GM12878 (cell line): ENCODE data around the gene PDE6B. TPM values are rescaled to one million over a fixed set of nuclear protein-coding genes. Genes with fewer than 3 reads are reported as not detected.

ENCODE experiments used
- ATAC-seq: fragments of 200-7000 bp; cut with Tn5 transposase; 3 replicates; pipeline ENCODE4 v1.9.1; 2020; ENCODE audit warnings: mild to moderate bottlenecking, moderate library complexity
- BruUV-seq: library from RNA; stranded (reverse); fragments of 400-500 nt; replicated peaks from 2 replicates; lab custom pipeline; 2021; lab: Mats Ljungman, UMichigan
- CTCF ChIA-PET: fragments of 300-600 bp; sonication (Branson Sonifier 250); formaldehyde crosslinking; extraction: SDS; loops from one replicate; lab custom pipeline; 2021; ENCODE audit warnings: inconsistent platforms; lab: Yijun Ruan, JAX
- POLR2A ChIA-PET: fragments of 350-600 bp; formaldehyde crosslinking; extraction: SDS; loops from one replicate; lab custom pipeline; 2021; ENCODE audit warnings: inconsistent platforms; lab: Charles Lee
- RAD21 ChIA-PET: fragments of 300-600 bp; sonication (Branson Sonifier 250); formaldehyde crosslinking; loops from one replicate; lab custom pipeline; 2023; ENCODE audit warnings: antibody characterized with exemption; ENCODE audit not compliant: unreplicated experiment; lab: Charles Lee
- SMC1A ChIA-PET: fragments of 300-600 bp; sonication (Branson Sonifier 250); formaldehyde crosslinking; loops from one replicate; lab custom pipeline; 2023; ENCODE audit not compliant: unreplicated experiment, uncharacterized antibody; lab: Charles Lee
- DNase-seq: peaks from one replicate; pipeline ENCODE4 v3.0.0-alpha.2; 2011; ENCODE audit warnings: low read depth, low spot score
- FAIRE-seq: peaks from 3 replicates; lab custom pipeline; 2011; peaks lifted over from hg19 to GRCh38; lab: Jason Lieb, UNC
- H2AFZ ChIP-seq: 2 replicates; pipeline ENCODE4 v1.6.0; 2011; ENCODE audit warnings: low read depth, low read length, control low read depth; ENCODE audit not compliant: control insufficient read depth
- H3K27ac ChIP-seq: 2 replicates; pipeline ENCODE4 v1.5.1; 2011; ENCODE audit warnings: control low read depth; ENCODE audit not compliant: control insufficient read depth, insufficient read depth
- H3K27me3 ChIP-seq, 2 experiments: replicated peaks in 1 of 2; 2 replicates each; pipeline versions ENCODE4 v1.6.0 to v1.6.1; 2011; ENCODE audit warnings: low read length in 1 of 2; ENCODE audit not compliant: control insufficient read depth in 2 of 2, insufficient read depth in 2 of 2
- H3K36me3 ChIP-seq, 2 experiments: 2 replicates each; pipeline ENCODE4 v1.5.1; 2011; ENCODE audit warnings: low read length in 1 of 2; ENCODE audit not compliant: control insufficient read depth in 2 of 2, insufficient read depth in 2 of 2
- H3K4me1 ChIP-seq: 2 replicates; pipeline ENCODE4 v1.6.1; 2011; ENCODE audit warnings: mild to moderate bottlenecking, low read length, moderate library complexity, mixed read lengths; ENCODE audit not compliant: control insufficient read depth, insufficient read depth
- H3K4me2 ChIP-seq: 2 replicates; pipeline ENCODE4 v1.6.0; 2011; ENCODE audit warnings: control low read depth; ENCODE audit not compliant: control insufficient read depth, insufficient read depth
- H3K4me3 ChIP-seq: fragments of 200-600 bp; sonication (generic); 2 replicates; pipeline ENCODE4 v1.5.1; 2016
- H3K79me2 ChIP-seq: 2 replicates; pipeline ENCODE4 v1.6.0; 2011; ENCODE audit warnings: low read length; ENCODE audit not compliant: control insufficient read depth, insufficient read depth
- H3K9ac ChIP-seq: 2 replicates; pipeline ENCODE4 v1.8.0; 2011; ENCODE audit warnings: low read length, control low read depth, mixed read lengths; ENCODE audit not compliant: control insufficient read depth, insufficient read depth
- H3K9me3 ChIP-seq: replicated peaks from 3 replicates; pipeline ENCODE4 v1.5.1; 2011; ENCODE audit warnings: mild to moderate bottlenecking, low read length; ENCODE audit not compliant: control insufficient read depth, insufficient read depth
- H4K20me1 ChIP-seq: 2 replicates; pipeline ENCODE4 v1.6.0; 2011; ENCODE audit not compliant: control insufficient read depth, insufficient read depth
- CTCF ChIP-seq, 3 experiments: IDR thresholded peaks in 2 of 3; conservative IDR thresholded peaks in 1 of 3; 2 replicates each; pipeline ENCODE4 v1.5.1; 2011; ENCODE audit warnings: low read depth in 3 of 3, low read length in 3 of 3, mild to moderate bottlenecking in 3 of 3, control low read depth in 2 of 3, moderate library complexity in 2 of 3, inconsistent platforms in 1 of 3, mixed read lengths in 1 of 3; ENCODE audit not compliant: control insufficient read depth in 2 of 3, insufficient read depth in 1 of 3; ENCODE audit errors: extremely low read depth in 1 of 3
- EED ChIP-seq: sonication (generic); IDR thresholded peaks from 2 replicates; pipeline ENCODE4 v1.6.1; 2016; ENCODE audit warnings: antibody characterized with exemption, low read depth
- FOXK2 ChIP-seq: fragments of 450-650 bp; IDR thresholded peaks from 2 replicates; pipeline ENCODE4 v1.6.1; 2017; ENCODE audit warnings: mild to moderate bottlenecking, moderate library complexity
- FOXM1 ChIP-seq: IDR thresholded peaks from 2 replicates; pipeline ENCODE4 v1.6.1; 2012; ENCODE audit warnings: low read depth, mild to moderate bottlenecking, inconsistent platforms, low read length, moderate library complexity
- PML ChIP-seq: IDR thresholded peaks from 2 replicates; pipeline ENCODE4 v1.6.1; 2012; ENCODE audit warnings: low read length, inconsistent platforms
- REST ChIP-seq: IDR thresholded peaks from 2 replicates; pipeline ENCODE4 v1.6.1; 2012; ENCODE audit warnings: mild to moderate bottlenecking, low read depth, low read length
- WGBS: methylation state at CpG from one replicate; pipeline ENCODE4 v1.1.6; 2016; ENCODE audit warnings: low lambda C conversion rate; ENCODE audit not compliant: insufficient replicate concordance, insufficient coverage; ENCODE audit errors: missing lambda C conversion rate; 5-methylcytosine and 5-hydroxymethylcytosine counted together
- in situ Hi-C: fragments of 300-500 bp; cut with MboI; formaldehyde crosslinking; loops from 9 replicates; pipeline ENCODE4 v1.14.3; 2018; ENCODE audit warnings: mixed read lengths
- intact Hi-C: fragments of 100-400 bp; cut with micrococcal nuclease; formaldehyde crosslinking; loops from one replicate; pipeline ENCODE4 v1.14.2; 2022; ENCODE audit not compliant: unreplicated experiment
- polyA plus RNA-seq, 11 experiments: library from polyadenylated mRNA; depleted of rRNA in 4 of 11; unstranded in 6 of 11; stranded (reverse) in 5 of 11; fragments of >200 nt; fragmentation: Nextera tagmentation in 4 of 11; fragmentation: Illumina TruSeq in 1 of 11; extraction: Ambion mirVana in 4 of 11; extraction: Trizol in 1 of 11; gene quantifications; 1 replicate in 1 of 11; 2 replicates in 10 of 11; pipeline versions ENCODE4 v1.2.1 to v1.2.3, GENCODE V29; 2011 to 2016; ENCODE audit warnings: inconsistent platforms in 2 of 11, missing spikeins in 2 of 11, low read depth in 1 of 11
- total RNA-seq, 4 experiments: library from RNA; depleted of rRNA in 3 of 4; stranded (reverse); fragments of >200 nt in 3 of 4; fragmentation: Illumina TruSeq in 1 of 4; extraction: Trizol in 1 of 4; gene quantifications; 2 replicates each; pipeline versions ENCODE4 v1.2.1 to v1.2.3, GENCODE V29; 2013 to 2021
- TF ChIP-seq, protein P1 (sequence below): IDR thresholded peaks from 2 replicates; pipeline ENCODE4 v1.6.1; 2012; ENCODE audit warnings: low read length, inconsistent platforms
- TF ChIP-seq, protein P2 (sequence below): fragments of 450-650 bp; IDR thresholded peaks from 2 replicates; pipeline ENCODE4 v1.6.1; 2018; ENCODE audit warnings: borderline replicate concordance, mild to moderate bottlenecking; ENCODE audit not compliant: partially characterized antibody
- TF ChIP-seq, protein P3 (sequence below): fragments of 450-650 bp; IDR thresholded peaks from 2 replicates; pipeline ENCODE4 v1.6.1; 2017; ENCODE audit warnings: mild to moderate bottlenecking, low read depth, inconsistent platforms; ENCODE audit not compliant: poor library complexity, severe bottlenecking

Gene PDE6B
- total and polyA plus RNA-seq, 10 of the 15 experiments (the other 5 are each of a cell fraction or from before 2014, with no cell fraction given), result 2.6 to 6.4 (median 3.8) TPM

DNA sequence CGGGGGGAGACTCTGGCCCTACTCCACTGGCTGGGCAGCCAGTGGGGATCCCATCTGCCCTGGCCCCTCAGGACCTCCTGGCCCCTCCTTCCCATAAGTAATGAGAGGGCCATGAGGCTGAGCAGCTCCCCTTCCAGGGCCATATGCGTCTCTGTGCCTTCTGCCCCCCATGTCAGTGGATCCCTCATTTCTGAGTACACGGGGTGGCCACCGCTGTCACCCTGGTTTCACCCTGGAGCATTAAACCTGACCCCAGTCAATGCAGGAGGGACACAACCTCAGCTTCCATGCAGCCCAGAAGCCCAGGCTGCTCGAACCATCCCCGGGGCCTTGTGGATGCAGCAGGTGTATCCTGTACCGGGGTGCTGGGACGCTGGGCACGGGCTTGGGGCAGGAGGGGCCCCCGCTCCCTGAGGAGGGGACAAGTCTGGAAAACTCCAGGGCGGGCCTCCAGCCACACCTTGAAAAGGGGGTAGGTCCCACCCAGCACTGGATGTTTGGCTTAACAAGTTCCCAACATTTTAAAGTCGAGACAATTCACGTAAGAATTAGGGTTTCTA lies 24.5 kb downstream of the PDE6B start (continued):
- TF ChIP-seq, protein P1, sequence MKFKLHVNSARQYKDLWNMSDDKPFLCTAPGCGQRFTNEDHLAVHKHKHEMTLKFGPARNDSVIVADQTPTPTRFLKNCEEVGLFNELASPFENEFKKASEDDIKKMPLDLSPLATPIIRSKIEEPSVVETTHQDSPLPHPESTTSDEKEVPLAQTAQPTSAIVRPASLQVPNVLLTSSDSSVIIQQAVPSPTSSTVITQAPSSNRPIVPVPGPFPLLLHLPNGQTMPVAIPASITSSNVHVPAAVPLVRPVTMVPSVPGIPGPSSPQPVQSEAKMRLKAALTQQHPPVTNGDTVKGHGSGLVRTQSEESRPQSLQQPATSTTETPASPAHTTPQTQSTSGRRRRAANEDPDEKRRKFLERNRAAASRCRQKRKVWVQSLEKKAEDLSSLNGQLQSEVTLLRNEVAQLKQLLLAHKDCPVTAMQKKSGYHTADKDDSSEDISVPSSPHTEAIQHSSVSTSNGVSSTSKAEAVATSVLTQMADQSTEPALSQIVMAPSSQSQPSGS, result no peak
- TF ChIP-seq, all 136 proteins: peak for 0

GRCh38 chr4:650461-650860 lies 25.1 kb downstream of the PDE6B start:
- no peak overlapping the region for H3K27ac ChIP-seq
- H3K4me1 ChIP-seq, result no peaks in the 10 kb centered on the region
- CTCF ChIA-PET, result no interaction called here
- no peak overlapping the region for H2AFZ ChIP-seq
- H3K4me2 ChIP-seq, result no peak overlapping the region
- ATAC-seq, result no peak
- DNase-seq, result no peak
- POLR2A ChIA-PET, result no interaction called here
- H3K27me3 ChIP-seq, result no peaks in the 10 kb centered on the region
- no peaks in the 10 kb centered on the region for H4K20me1 ChIP-seq
- WGBS, result 60% methylated on average over 18 of the region's 18 CpGs
- no peak for FAIRE-seq
- SMC1A ChIA-PET, result no interaction called here
- RAD21 ChIA-PET, result no interaction called here
- intact Hi-C loops, result no loop called here
- no peaks in the 10 kb centered on the region for H3K79me2 ChIP-seq
- H3K4me3 ChIP-seq, result no peak overlapping the region
- in situ Hi-C loops, result no loop called here
- BruUV-seq, result no TSS peak
- H3K9me3 ChIP-seq, result no peaks in the 10 kb centered on the region; the same call in 2 of the 3 replicates
- H3K36me3 ChIP-seq, result no peaks in the 10 kb centered on the region
- H3K9ac ChIP-seq, result no peak overlapping the region
- TF ChIP-seq FOXM1 (no peak), PML (no peak), FOXK2 (no peak), REST (no peak), CTCF (IDR thresholded peaks at IDR 0.05 in 2 of 3, conservative IDR thresholded peaks at IDR 0.05 in 1 of 3; ENCODE audit: control insufficient read depth in 2 of 3, extremely low read depth in 1 of 3, insufficient read depth in 1 of 3, low read depth in 3 of 3, low read length in 3 of 3) (no peak), EED (no peak)
- TF ChIP-seq, protein P2, sequence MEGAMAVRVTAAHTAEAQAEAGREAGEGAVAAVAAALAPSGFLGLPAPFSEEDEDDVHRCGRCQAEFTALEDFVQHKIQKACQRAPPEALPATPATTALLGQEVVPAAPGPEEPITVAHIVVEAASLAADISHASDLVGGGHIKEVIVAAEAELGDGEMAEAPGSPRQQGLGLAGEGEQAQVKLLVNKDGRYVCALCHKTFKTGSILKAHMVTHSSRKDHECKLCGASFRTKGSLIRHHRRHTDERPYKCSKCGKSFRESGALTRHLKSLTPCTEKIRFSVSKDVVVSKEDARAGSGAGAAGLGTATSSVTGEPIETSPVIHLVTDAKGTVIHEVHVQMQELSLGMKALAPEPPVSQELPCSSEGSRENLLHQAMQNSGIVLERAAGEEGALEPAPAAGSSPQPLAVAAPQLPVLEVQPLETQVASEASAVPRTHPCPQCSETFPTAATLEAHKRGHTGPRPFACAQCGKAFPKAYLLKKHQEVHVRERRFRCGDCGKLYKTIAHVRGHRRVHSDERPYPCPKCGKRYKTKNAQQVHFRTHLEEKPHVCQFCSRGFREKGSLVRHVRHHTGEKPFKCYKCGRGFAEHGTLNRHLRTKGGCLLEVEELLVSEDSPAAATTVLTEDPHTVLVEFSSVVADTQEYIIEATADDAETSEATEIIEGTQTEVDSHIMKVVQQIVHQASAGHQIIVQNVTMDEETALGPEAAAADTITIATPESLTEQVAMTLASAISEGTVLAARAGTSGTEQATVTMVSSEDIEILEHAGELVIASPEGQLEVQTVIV, result no peak
- TF ChIP-seq, protein P3, sequence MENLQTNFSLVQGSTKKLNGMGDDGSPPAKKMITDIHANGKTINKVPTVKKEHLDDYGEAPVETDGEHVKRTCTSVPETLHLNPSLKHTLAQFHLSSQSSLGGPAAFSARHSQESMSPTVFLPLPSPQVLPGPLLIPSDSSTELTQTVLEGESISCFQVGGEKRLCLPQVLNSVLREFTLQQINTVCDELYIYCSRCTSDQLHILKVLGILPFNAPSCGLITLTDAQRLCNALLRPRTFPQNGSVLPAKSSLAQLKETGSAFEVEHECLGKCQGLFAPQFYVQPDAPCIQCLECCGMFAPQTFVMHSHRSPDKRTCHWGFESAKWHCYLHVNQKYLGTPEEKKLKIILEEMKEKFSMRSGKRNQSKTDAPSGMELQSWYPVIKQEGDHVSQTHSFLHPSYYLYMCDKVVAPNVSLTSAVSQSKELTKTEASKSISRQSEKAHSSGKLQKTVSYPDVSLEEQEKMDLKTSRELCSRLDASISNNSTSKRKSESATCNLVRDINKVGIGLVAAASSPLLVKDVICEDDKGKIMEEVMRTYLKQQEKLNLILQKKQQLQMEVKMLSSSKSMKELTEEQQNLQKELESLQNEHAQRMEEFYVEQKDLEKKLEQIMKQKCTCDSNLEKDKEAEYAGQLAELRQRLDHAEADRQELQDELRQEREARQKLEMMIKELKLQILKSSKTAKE, result no peak
